Ovary (tissue), 9 donors: ENCODE data around the gene DAB2. TPM values are rescaled to one million over a fixed set of nuclear protein-coding genes. Genes with fewer than 3 reads are reported as not detected.

Source experiments
- DNase-seq, 5 donors: peaks; one replicate each; pipeline ENCODE4 v3.0.0-alpha.2; 2019 to 2020
- H3K27ac ChIP-seq, 2 donors: fragments of 200-600 bp; one replicate each; pipeline versions ENCODE4 v1.5.1 to v1.8.0; 2019 to 2022
- H3K27me3 ChIP-seq: fragments of 200-600 bp; one replicate; pipeline ENCODE4 v1.8.0; 2022
- H3K36me3 ChIP-seq: fragments of 200-600 bp; sonication (generic); one replicate; pipeline ENCODE4 v1.5.1; 2019
- H3K4me1 ChIP-seq: one replicate; pipeline ENCODE4 v1.8.1; 2013; ENCODE audit warnings: mild to moderate bottlenecking, moderate library complexity; ENCODE audit not compliant: insufficient read depth
- H3K4me3 ChIP-seq: fragments of 200-600 bp; sonication (generic); one replicate; pipeline ENCODE4 v1.5.1; 2017
- H3K9me3 ChIP-seq, 2 donors: fragments of 200-600 bp in 1 of 2; sonication (generic) in 1 of 2; one replicate each; pipeline versions ENCODE4 v1.5.1 to v1.8.1; 2013 to 2019; ENCODE audit warnings: mild to moderate bottlenecking in 1 of 2, moderate library complexity in 1 of 2
- CTCF ChIP-seq, 3 donors: fragments of 450-650 bp in 2 of 3; fragments of 200-600 bp in 1 of 3; IDR thresholded peaks; one replicate each; pipeline versions ENCODE4 v1.5.1 to v1.8.0; 2016 to 2022; ENCODE audit warnings: antibody characterized with exemption in 3 of 3, mild to moderate bottlenecking in 1 of 3
- EP300 ChIP-seq: sonication (generic); formaldehyde crosslinking; IDR thresholded peaks from one replicate; pipeline ENCODE4 v1.6.1; 2017; ENCODE audit warnings: antibody characterized with exemption
- POLR2A ChIP-seq: fragments of 450-650 bp; IDR thresholded peaks from one replicate; pipeline ENCODE4 v1.6.1; 2017; ENCODE audit warnings: antibody characterized with exemption, mild to moderate bottlenecking, moderate library complexity
- WGBS, 3 donors: extraction: QIAGEN DNeasy Blood & Tissue Kit in 1 of 3; methylation state at CpG; one replicate each; pipeline versions ENCODE4 v1.1.5 to v1.1.7; 2013 to 2017; 5-methylcytosine and 5-hydroxymethylcytosine counted together
- intact Hi-C, 4 donors: fragments of 100-400 bp; cut with DNase I; formaldehyde crosslinking; loops; one replicate each; pipeline versions ENCODE4 v1.11.0 to v1.15.1; 2022 to 2023
- polyA plus RNA-seq, 2 donors: library from polyadenylated mRNA; stranded (reverse); fragments of 200-250 nt in 1 of 2; fragments of 350-450 nt in 1 of 2; fragmentation: Illumina TruSeq in 1 of 2; extraction: RNeasy Lipid Tissue Mini Kit (QIAGEN cat#74804) in 1 of 2; gene quantifications; one replicate each; pipeline ENCODE4 v1.2.3, GENCODE V29; 2013 to 2014
- total RNA-seq, 7 donors: library from RNA; depleted of rRNA in 2 of 7; stranded (reverse); fragments of >200 nt in 2 of 7; fragmentation: NEBNext Ultra II Directional in 3 of 7; extraction: Animal tissue kit (Norgen Biotek cat#: 25700) in 3 of 7; gene quantifications; one replicate each; pipeline versions ENCODE4 v1.1.0 to v1.2.4, GENCODE V29; 2016 to 2023
- donor health status: DM: no; HTN: no; CAD: no; lungs with moderate emphysema.
- donor health status: DM: no; HTN: no; CAD: no.
- donor health status: Bipolar disorder and iron deficiency.
- donor health status: DM: yes; HTN: yes; CAD: no.
- donor health status: DM: no; HTN: no; CAD: no.
- donor health status: DM: yes; HTN: yes; CAD: no.

The DAB2 gene
- total and polyA plus RNA-seq, 9 donors: 25.0 to 118 (median 38.7) TPM

GRCh38 chr5:39433848-39434247 is 9.1 kb upstream of the DAB2 start:
- TF ChIP-seq POLR2A: no peak
- no peak for TF ChIP-seq CTCF (IDR thresholded peaks at IDR 0.05)
- no peak for TF ChIP-seq EP300
- H3K36me3 ChIP-seq: no peaks in the 10 kb centered on the region
- H3K4me3 ChIP-seq: no peak overlapping the region
- 68 to 84% (median 71%) methylated on average over 4 of the region's 4 CpGs for WGBS, 3 donors
- intact Hi-C loops: no loop called here
- no peak overlapping the region for H3K27ac ChIP-seq
- no peaks in the 10 kb centered on the region for H3K27me3 ChIP-seq
- no peak for DNase-seq
- no peaks in the 10 kb centered on the region for H3K9me3 ChIP-seq
- H3K4me1 ChIP-seq: no peaks in the 10 kb centered on the region

DNA sequence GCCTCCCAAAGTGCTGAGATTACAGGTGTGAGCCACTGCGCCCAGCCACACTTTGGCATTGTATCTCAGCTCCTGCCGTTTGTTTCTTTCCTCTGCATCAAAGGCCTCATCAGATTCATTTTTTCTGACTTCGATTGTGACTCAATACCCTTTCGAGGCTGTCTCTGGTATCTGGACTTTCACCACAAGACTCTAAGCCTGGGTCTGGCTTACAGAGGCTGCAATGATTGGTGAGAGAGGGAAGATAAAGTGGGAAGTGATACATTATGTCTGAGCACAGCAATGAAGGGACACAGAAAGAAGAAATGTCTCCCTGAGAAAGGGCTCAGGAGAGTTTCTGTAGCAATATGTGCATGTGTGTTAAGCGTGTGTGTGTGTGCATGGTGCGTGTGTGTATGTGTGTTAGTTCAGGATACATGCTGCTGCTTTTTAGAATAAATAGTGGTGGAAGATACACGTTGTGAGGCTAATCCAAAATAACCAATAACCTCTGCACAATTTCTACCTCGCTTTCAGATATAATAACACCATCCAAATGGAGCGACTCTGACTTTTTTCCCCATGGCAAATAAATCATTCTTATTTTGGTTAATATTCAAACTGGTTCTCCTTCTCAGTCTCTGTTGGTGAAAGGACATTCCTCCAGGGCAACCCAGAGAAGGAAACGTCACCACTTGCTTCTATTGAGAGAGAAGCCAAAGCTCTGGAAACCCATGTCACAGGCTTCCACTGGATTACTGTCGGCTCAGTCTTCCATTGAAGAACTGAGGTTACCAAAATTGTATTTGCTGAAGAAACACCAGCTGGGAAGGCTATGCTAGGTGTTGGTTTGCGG is 8.1 kb upstream of the DAB2 start:
- no peaks in the 10 kb centered on the region for H3K27me3 ChIP-seq
- no peak overlapping the region for H3K27ac ChIP-seq
- no peaks in the 10 kb centered on the region for H3K4me1 ChIP-seq
- TF ChIP-seq POLR2A (no peak), EP300 (no peak), CTCF (IDR thresholded peaks at IDR 0.05) (no peak)
- no peaks in the 10 kb centered on the region for H3K36me3 ChIP-seq
- WGBS, 3 donors: 90% methylated on average over 12 of the region's 12 CpGs
- no peak for DNase-seq
- no peak overlapping the region for H3K4me3 ChIP-seq
- H3K9me3 ChIP-seq: no peaks in the 10 kb centered on the region
- intact Hi-C loops: no loop called here

- intact Hi-C loops: no loop called here
Observed at GRCh38 chr5:39430461-39430860, 5.7 kb upstream of the DAB2 start.

DNA sequence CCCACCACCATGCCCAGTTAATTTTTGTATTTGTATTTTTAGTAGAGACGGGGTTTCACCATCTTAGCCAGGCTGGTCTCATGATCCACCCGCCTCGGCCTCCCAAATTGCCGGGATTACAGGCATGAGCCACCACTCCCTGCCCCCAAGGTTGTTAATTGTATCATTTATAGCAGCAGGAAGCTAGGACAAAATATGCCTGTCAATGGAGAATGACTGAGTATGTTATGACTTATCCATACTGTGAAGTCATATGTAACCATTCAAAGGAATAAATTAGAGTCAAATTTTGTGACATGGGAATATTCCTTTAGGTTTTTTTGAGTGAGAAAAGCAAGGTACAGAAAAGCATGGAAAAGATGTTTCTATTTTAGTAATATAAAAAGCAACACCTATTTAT is 3.9 kb upstream of the DAB2 start:
- H3K4me3 ChIP-seq: no peak overlapping the region
- no peak overlapping the region for H3K27ac ChIP-seq
- peaks cover 1% of the 10 kb centered on the region for H3K4me1 ChIP-seq
- DNase-seq: no peak
- H3K27me3 ChIP-seq: no peaks in the 10 kb centered on the region
- no peaks in the 10 kb centered on the region for H3K9me3 ChIP-seq
- WGBS, 3 donors: 97 to 98% (median 97%) methylated on average over 4 of the region's 4 CpGs
- no peaks in the 10 kb centered on the region for H3K36me3 ChIP-seq
- TF ChIP-seq POLR2A: no peak
- TF ChIP-seq EP300: no peak
- no peak for TF ChIP-seq CTCF (IDR thresholded peaks at IDR 0.05)
- intact Hi-C loops: loop anchor here in 1 of 4 donors (5.0 to 10.0 kb wide), 2 partner anchors 109 to 354 kb away; partner anchors contain the start of gene RICTOR

More at GRCh38 chr5:39430461-39430860, 5.7 kb upstream of the DAB2 start:
- H3K36me3 ChIP-seq: no peaks in the 10 kb centered on the region
- H3K27ac ChIP-seq: no peak overlapping the region
- no peak overlapping the region for H3K4me3 ChIP-seq
- H3K4me1 ChIP-seq: peaks cover 1% of the 10 kb centered on the region
- WGBS, 3 donors: 87 to 95% (median 87%) methylated on average over 2 of the region's 2 CpGs
- no peaks in the 10 kb centered on the region for H3K9me3 ChIP-seq
- no peak for DNase-seq
- TF ChIP-seq POLR2A: no peak
- TF ChIP-seq CTCF (IDR thresholded peaks at IDR 0.05): no peak
- TF ChIP-seq EP300: no peak
- no peaks in the 10 kb centered on the region for H3K27me3 ChIP-seq
